GM18502 (cell line): ENCODE results near the gene B3GAT3.
"Not testable (repeated sequence)": the region's sequence is repeated elsewhere in the genome, so short reads cannot be mapped to it uniquely, and the experiment has no call there.

ENCODE experiments used
- ATAC-seq: cut with Tn5 transposase; IDR thresholded peaks from one replicate; pipeline ENCODE4 v1.9.1; 2021; ENCODE audit warnings: mild to moderate bottlenecking; ENCODE audit not compliant: unreplicated experiment, poor library complexity

The B3GAT3 gene

GRCh38 chr11:62605902-62606301 lies 15.9 kb downstream of the B3GAT3 start:
- no peak for ATAC-seq

GRCh38 chr11:62605467-62605866 lies 16.3 kb downstream of the B3GAT3 start:
- no peak for ATAC-seq

DNA sequence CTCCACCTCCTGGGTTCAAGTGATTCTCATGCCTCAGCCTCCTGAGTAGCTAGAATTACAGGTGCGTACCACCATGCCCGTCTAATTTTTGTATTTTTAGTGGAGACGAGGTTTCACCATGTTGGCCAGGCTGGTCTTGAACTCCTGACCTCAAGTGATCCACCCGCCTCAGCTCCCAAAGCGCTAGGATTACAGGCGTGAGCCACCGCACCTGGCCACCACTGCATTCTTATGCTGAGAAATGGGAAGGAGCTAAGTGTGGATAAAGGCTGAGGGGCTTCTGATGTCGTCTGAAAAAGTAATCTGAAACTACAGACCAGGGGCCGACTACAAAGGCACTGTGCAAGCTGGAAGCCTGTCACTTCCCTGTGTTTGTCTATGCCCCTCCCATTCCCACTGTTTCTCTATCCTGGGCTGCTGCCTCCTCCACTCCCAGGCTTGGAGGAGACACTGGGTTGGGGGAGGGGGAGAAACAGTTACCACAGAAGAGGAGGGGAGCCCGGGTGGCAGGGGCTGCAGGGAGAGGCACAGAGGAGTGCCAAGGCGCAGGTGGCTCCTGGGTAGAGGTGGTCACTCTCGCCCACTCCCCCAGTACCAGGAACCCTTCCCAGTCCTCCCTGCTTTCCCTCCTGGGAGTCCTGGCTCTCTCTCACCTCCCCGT lies 17.2 kb downstream of the B3GAT3 start:
- ATAC-seq, result no peak

DNA sequence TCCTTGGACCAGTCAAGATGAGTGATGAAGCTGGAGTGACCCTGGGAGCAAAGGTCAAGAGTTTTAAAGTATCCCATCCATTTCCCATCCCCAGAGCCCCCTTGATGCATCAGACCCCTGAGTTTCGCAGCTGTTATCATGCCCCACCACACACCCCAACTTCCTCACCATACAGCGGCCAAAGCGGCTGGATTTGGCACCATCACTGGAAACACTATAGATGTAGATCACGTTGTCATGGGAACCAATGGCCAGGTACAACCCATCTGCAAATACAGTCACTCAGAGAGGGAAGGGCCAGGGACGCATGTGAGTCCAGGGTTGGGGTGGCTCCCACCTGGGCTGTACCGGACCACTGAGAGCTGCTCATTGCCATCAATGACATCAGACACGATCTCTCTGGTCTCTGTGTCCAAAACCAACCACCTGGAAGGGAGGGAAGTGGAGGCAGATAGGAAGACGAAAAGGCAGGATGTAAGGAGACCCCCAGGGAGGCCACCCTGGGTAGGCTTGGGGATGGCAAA lies 17.9 kb downstream of the B3GAT3 start:
- ATAC-seq, result no peak

DNA sequence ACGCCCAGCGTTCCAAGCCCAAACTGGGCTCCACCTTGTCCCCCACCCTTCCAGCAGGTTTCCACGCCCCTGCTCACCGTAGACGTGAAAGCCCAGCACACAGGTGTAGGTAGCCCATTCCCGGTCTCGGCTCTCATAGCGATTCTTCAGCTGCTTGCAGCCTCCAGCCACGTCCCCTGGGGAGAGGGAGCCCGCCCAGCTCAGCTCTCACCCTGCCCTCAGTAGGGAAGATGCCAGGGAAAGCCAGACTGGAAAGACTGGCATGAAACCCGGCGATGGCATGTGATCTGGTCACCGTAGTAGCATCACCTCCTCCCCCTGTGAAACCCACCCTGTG lies 18.7 kb downstream of the B3GAT3 start:
- no peak for ATAC-seq

DNA sequence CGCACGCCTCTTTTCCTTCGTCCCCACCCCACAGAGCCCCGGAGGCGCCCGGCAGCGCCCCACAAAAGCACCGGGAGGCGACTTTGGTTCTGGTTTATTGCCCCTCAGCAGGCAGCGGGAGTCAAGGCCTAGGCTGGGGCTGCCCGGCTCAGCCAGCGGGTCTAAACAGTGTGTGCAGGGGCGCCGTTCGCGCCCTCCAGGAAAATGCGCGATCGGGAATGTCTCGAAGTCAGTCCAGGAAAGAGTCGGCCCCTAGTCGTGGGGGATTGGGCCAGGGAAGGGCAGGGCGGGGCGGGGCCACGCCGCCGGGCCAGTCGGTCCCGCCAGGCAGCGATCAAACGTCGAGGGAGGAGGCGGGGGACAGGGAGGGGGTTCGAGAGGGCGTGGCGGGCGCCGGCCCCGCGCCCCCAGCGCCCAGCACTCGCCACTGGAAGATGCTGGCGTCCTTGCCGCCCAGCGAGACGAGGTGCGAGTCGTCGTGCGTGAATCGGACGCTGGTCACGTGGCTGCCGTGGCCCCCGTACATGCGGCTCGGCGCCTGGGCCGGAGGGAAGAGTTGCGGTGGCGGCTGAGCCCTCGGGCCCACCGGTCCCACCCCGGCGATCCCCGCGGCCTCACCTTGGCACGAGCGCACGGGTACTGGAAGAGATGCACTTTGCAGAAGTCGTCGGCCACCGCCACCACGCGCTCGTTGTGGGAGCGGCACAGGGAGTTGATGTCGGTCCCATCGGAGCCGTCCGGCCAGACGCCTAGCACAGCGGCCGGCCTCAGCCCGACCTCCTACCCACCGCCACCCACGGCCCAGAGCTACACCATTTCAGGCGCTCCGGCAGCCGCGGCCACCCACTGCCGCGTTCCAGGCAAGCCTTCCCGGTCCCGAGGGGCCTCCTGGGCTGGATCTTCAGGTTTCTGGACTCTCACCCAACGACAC lies 19.4 kb downstream of the B3GAT3 start:
- ATAC-seq, result no peak

- peak; percentile 77 for ATAC-seq
These were observed 20.2 kb downstream of the B3GAT3 start, which contains the start of gene MTA2 for GRCh38 chr11:62601372-62602140. Gene MTA2, minus strand, starts transcription at chr11:62601865. Its CDS starts 415 bp downstream, at chr11:62601450.

GRCh38 chr11:62601122-62601371 lies 20.7 kb downstream of the B3GAT3 start:
- peak; percentile 14 for ATAC-seq

DNA sequence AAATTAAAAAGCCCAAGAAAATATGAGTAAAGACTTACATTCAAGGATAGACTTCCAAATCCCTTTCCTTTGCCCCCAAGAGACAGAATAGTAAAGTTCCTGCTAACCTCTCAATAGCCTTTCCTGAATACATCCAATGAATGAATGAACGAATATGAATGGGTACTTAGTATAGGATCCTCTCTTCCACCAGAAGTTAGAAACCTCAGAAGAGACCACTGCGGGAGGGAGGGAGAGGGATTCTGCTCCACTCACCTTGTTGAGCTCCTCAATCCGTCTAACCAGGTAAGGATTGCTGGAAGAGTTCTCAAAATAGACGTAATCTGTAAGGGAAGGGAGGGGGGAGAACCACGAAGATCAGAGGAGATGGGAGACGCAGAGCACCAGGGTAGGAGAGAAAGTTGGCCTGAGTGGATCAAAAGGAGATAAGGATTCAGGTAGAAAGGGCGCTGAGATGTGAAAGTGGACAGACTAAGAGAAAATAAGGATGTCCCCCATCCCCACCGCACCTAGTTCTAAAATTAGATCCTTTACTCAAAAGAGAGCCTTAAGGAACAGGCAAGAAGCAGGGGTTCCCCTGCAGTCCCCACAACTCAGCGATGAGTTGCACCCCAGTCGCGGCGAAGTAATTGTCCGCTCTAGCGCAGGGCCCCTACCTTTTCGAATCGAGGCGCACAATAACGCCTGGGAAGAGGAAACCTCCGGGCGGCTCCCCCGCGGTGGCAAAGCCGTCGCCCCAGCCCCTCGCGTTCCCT lies 21.2 kb downstream of the B3GAT3 start:
- ATAC-seq, result no peak

DNA sequence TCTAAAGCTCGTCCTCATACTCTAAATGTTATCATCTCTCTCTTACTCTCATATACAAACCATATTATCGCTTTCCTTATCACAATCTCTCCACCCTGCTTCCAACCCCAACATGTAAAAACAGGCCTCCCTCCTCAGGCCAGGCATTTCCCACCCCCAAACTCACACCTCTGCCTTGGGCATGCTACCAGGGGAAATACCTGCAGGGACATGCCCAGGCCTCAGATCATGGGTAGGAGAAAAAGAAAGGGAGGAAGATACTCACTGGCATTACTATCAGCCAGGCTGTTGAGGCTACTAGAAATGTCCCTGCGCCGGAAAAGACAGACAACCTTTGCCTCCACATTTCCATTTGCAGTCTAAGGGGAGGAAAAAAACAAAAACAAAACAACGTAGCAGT lies 21.9 kb downstream of the B3GAT3 start:
- no peak for ATAC-seq

GRCh38 chr11:62599069-62599696 lies 22.6 kb downstream of the B3GAT3 start:
- ATAC-seq, result peak; percentile 59

- no peak for ATAC-seq
These were observed 26.7 kb downstream of the B3GAT3 start for GRCh38 chr11:62595124-62595523.

DNA sequence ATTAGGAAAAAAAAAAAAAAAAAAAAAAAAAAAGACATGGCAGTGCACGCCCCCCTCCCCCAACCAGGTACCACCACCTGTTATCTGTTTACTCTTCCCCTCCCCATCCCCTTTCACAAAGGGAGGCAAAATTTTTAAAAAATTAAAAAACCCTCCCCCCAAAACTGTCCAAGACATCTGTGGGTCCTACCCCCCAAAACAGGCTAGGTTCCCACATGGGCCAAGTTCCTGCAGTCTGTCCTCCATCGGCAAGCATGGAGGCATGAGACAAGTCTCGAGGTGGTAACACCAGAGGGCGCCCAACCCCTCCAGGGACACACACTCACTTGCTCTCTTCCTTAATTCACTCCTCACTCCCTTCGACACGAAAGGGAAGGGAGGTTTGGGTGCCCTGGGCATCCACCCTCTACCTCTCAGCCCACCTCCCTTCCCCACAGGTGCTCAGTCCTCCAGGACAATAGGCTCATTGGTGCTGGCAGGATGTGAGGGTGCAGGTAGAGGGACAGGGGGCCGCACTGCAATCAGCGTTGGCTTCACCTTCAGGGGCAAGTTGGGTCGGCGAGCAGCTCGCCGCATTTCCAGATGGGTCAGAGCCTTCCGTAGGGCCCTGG lies 28.2 kb downstream of the B3GAT3 start:
- no peak for ATAC-seq

DNA sequence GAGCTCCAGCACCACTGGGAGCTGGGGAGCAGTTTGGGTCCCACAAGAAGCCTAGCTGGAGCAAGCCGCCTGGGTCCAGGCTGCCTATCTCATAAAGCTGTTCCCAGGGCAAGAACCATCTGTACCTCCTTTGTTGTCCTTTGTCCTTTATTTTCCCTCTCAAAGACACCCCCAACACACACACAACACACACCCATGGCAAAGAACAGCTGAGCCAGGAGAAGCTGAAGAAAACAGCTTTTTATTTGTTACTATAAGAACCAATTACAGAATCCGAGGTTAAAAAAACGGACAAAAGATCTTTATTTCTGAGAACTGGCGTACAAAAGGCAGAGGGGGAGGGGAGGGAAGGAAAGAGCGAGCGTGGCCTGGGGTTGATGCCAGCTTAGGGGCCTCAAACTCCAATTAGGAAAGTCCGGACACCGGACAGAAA lies 28.8 kb downstream of the B3GAT3 start:
- no peak for ATAC-seq

DNA sequence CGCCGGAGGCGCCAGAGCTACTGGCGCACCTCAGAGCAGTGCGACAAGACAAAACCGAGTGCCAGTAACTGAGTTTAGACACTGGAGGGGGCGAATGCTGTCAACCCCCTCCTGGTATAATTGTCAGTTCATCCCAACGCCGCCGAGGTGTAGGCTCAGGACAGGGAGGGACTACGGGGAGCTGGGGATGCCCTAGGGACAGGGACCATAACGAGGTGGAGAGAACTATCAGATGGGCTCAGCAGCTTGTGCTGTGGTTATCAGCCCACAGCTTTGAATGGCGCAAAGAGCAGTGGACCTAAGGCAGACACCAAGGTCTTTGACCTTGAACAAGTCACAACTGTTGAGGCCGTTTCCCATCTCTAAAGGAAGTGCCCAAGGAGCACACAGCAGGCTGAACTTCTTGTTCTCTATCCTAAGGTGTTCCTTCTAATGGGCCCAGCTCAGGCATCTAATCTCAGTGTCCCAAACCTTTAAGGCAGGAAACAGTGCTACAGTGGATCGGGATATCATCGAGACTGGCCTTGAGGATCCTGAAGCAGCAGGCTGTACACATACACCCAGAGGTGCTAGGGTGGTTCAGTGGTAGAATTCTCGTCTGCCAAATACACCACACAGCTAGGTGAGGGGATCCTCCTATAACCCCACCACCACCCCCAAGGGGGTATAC lies 29.5 kb downstream of the B3GAT3 start:
- ATAC-seq, result no peak

GRCh38 chr11:62591448-62592145 lies 30.2 kb downstream of the B3GAT3 start, which contains the start of gene TUT1:
Gene TUT1, minus strand, starts transcription at chr11:62591523. Its CDS starts 38 bp downstream, at chr11:62591485.
- peak; percentile 86 for ATAC-seq

GRCh38 chr11:62588966-62589637 lies 32.7 kb downstream of the B3GAT3 start:
- no peak for ATAC-seq

DNA sequence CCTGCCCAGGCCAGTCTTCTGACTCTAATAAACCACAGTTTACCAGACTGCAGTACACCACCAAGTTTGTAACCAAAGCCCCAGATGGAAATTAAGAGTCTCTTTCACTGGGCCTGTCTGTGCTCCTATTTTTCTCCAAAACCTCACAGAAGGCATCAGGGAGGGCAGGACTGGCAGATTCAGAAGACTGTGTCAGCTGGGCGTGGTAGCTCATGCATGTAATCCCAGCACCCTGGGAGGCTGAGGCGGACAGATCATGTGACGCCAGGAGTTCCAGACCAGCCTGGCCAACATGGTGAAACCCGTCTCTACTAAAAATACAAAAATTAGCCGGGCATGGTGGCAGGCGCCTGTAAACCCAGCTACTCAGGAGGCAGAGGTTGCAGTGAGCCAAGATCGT lies 36.4 kb downstream of the B3GAT3 start:
- not testable (repeated sequence) for ATAC-seq
